ENCODE results near the gene MYH3.

MYH3 gene

DNA sequence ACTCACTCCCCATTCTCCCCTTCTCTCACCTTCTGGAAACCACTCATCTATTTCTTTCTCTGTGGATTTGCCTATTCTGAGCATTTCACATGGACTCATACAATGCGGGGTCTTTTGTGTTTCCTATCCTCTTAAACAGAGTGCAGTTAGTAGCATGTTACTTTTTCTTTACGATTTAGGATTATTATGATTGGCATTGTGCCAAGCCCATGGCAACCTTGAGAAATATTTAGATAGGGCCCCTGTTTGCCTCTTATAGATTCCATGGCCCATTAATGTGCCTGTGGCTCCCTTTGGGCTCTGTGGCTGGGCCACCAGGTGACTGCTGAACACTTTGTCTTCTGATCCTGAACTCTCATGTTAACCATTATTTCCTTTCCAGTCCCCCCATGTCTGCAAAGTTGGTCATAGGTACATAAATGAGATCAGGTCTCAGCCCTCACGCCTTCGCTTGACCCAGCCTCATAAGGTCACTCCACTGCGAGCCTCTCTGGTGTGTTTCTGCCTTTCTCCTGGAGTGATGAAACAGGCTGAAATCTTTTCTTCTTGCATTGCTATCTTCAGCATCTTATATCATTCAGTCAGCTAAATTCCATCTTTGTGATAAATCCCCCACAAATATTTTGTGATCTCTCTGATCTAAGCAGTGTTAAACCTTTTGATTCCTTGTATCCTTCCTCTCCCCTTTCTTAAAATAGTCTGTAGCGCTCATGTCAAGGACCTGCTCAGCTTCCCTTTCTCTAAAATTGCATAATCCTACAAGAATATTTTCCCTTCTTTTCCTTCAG is 44.0 kb downstream of the MYH3 start:
- no peak for DNase-seq

DNA sequence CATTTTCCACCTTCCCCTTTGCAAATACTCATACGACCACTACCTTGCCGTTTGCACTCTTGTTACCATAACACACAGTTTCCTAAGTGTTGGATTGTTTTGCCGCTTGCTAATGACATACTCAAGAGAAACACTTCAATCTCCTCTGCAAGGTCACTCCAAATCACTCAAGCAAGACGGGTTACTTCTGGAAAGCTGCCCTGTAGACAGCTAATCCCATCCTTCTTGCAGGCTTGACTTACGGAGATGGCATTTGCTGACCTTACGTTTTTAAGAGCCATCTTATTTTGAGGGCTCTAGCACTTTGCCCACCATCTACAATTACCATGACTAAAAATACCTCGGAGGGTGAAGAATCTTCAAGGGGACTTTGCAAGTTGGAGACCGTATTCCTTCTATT is 46.2 kb downstream of the MYH3 start:
- DNase-seq, result no peak

DNA sequence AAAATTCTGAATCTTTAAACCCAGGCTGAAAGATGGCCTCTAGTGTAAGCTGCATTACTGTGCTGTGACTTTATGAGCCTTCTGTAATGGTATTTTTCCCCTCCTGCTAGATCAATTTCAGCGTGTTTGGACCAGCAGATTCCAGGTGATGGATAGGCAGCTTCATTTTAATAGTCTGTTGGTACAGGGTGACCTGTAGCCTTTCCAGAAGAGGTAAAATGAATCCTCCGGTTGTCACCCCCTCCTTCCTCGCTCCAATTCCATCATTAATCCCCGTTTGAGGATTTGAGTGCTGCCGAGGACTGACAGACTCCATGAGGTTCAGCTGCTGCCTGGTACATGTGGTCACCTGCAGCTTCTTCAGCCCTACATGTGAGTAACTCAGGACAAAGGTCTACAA is 48.9 kb downstream of the MYH3 start:
- DNase-seq, result no peak

DNA sequence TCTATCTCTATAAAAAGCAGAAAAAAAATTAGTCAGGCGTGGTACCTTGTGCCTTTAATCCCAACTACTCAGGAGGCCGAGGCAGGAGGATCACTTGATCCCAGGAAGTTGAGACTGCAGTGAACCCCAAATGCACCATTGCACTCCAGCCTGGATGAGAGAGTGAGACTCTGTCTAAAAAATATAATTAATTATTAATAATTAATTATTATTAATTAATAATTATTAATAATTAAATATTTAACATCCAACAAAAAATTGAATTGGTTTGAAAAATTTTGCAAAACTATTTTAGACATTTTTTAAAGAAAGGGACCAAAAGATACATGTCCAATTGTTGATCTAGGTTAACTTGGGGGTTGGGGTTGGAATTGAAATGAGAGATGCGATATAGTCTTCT is 51.0 kb downstream of the MYH3 start:
- DNase-seq, result no peak

DNA sequence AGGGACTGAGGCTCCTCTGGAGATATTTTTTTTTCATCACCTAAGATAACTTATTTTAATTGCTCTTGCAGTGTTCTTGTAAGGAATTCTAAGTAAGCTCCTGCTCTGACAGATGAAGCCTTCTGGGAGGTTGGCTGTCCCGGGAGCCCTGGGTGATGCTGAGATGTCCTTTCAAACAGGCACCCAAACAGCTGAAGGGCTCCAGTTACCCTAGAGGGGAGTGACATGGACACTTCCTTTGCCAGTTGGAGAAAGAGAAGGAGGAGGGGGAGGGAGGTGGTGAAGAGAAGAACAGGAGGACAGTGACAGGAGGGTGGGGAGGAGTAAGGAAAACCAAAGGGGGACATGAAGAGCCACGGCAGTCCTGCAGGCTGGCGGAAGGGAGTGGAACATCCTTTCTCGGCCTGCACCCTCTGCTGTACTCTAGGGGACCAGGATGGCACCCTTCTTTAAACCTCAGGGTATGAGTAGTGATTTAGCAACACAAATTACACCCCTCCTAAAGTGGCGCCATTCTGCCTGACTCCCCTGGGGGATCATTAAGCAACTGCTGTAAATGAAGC is 51.8 kb downstream of the MYH3 start:
- no peak for DNase-seq

DNA sequence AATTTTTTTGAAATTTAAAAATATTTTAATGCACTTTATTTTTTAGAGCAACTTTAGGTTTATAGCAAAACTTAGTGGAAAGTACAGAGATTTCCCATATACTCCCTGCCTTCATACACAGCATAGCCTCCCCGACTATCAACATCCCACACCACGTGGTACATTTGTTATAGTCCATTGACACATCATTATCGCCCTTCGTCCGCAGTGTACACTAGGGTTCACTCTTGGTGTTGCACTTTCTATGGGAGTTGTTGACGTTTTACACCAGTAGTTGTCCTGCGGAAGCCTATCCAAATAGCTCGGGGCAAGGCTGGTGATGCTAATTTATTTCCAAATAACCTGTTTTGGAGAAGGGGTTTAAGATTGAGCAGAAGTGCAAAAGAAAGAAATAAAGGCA is 52.6 kb downstream of the MYH3 start:
- DNase-seq, result no peak

DNA sequence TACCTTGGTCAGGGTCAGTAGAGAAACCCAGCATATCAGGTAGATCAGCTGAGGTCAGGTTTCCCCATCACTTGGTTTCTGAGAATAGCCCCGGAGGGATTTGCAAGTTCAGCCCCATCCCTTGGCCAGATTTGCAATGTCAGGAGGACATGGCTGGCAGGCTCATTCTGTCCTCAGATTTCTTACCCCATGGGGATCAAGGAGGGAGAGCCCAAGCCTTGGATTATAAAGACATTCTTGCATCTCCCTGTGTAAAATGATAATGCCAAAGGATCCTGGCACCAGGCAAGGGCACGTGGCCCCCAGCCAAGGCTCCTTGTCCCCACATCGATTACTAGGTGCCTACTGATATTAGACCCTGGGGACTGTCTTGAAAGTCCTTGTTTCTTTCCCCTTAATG is 53.2 kb downstream of the MYH3 start:
- DNase-seq, result no peak

DNA sequence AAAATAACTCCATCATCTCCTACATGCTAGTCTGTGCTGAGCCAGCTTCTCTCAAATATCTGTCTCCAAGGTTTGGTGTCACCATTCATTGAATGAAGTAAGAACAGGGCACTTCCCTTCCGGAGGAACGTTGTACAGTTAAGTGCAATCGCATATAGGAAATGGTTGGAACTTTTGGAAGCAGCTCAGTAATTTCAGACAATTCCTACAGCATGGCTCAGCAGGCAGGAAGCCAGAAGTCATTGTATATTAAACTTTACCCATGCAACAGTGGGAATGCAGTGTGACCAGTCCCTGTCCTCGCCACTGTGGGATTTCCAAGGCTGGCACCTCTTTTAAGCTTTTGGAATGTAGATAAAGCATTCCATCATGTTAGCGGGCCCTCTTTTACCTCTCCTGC is 56.5 kb downstream of the MYH3 start:
- DNase-seq, result no peak

DNA sequence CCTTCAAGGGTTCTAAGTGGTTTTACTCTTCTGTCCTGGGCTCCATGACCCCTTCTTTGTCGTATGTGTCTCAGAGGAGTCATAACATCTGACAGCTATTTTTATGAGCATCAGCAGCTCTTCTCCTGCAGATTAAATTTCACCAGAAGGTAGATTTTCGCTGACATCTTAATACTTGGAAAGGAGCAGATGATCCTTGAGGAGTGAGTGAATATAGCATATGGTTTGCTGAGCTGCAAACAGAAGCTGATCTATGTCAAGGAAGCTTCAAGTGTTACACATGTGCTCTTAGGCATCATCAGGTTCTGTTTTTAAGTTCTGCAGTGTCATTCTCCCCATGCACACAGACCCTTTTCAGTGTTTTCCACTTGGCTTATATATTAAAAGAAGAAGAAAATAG is 58.5 kb downstream of the MYH3 start:
- DNase-seq, result no peak

DNA sequence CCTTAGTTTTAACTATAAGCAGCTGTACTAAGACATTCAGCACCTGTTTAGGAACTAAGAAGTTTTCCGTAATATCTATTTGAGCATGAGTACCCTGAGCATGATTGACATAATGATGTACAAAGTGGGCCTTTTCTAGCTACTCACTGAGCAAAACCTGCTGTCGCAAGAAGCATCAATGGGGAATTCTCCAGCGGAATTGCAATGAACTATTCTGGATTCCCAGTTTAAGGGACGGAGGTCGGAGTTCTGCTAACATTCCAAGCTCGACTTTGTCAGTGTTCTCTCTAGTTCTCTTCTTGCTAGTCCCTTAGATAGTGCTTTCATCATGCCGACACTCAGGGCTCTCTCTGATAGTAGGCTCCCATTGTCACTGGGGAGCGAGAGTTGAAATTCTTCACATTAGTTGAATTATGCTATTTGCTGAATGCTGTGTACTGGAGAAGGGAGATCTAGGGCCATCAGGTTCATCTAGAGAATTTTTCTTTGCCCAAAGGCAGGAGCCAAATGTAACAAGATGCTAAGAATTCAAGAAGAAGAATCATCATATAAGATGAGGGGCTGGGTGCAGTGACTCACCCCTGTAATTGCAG is 67.5 kb downstream of the MYH3 start:
- DNase-seq, result no peak

DNA sequence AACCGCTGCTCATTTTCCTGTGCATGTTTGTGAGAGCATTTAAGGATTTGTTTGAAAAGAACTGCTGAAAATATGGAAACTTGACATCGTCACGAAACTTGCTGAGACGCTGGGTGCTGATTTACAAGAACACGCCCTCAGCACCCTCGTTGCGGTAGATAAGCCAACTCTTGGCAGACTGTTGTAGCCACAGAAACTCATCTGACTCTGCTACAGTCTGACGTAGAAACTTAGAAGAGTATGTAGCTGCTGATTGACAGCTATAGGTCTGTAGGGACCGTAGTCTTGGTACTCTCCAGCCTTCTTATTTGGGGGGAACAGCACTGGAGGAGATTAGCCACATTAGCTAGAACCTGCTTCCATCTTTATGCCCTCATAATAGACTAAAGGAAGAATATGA is 71.6 kb downstream of the MYH3 start:
- DNase-seq, result no peak

DNA sequence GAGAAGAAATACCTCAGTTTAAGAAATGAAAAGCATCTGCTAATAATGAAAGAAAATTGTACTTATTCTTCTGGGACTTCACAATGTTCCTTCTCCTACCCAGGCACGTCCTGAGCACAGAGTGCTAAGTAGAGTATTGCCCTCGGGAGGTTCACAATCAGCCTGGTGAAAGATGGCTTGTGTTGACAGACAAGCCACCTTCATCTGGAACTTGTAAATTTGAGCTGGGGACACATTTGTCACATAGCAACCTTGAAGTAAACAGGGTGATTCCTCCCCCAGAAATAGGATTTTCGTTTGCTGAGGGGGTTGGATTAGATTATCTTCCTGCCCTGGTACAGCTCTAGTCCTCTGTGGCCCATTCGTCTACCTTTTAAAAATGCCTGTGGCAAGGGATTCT is 73.3 kb downstream of the MYH3 start:
- DNase-seq, result no peak

DNA sequence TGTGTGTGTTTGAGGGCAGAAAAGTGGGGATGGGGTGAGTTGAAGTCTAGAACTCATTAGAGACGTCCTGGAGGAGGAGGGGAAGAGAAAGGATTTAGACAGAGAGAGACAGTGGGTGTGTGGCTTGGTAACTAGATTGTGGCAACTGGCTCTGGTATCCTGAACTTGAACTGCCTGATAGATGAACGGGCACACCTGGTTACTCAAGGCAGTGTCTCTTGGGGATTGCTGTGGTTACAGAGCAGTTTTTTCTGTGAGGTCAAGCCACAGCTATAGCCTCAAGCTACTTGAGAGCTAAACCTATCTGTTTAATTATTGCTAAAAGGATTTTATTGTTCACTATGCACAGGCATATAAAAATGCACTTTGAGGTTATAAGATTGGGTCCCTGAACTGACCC is 77.8 kb downstream of the MYH3 start:
- no peak for DNase-seq

All from amniotic stem cell (primary cell).